IMR-90 (cell line): Measurements from ENCODE around the gene FOXL3. TPM values are rescaled to one million over a fixed set of nuclear protein-coding genes. Genes with fewer than 3 reads are reported as not detected.

Source experiments
- ATAC-seq: fragments of 200-7000 bp; cut with Tn5 transposase; 2 replicates; pipeline ENCODE4 v1.9.1; 2020; ENCODE audit warnings: low read depth, mild to moderate bottlenecking, moderate library complexity
- BruUV-seq: library from RNA; stranded (reverse); fragments of 400-500 nt; replicated peaks from 2 replicates; lab custom pipeline; 2021; lab: Mats Ljungman, UMichigan
- CTCF ChIA-PET: fragments of 300-600 bp; formaldehyde crosslinking; extraction: SDS; loops from one replicate; lab custom pipeline; 2021; ENCODE audit warnings: antibody characterized with exemption; lab: Yijun Ruan, JAX
- POLR2A ChIA-PET: fragments of 300-600 bp; sonication (Branson Sonifier 250); formaldehyde crosslinking; loops from one replicate; lab custom pipeline; 2022; ENCODE audit warnings: antibody characterized with exemption; ENCODE audit not compliant: unreplicated experiment; lab: Charles Lee
- DNase-seq: peaks from one replicate; pipeline ENCODE4 v3.0.0; 2013
- H2AFZ ChIP-seq: replicated peaks from 2 replicates; pipeline ENCODE3; 2013; ENCODE audit warnings: low read length, mild to moderate bottlenecking; ENCODE audit not compliant: poor library complexity
- H2AK5ac ChIP-seq: 2 replicates; pipeline ENCODE4 v1.6.1; 2013; ENCODE audit warnings: low read depth, low read length, inconsistent platforms
- H2AK9ac ChIP-seq: replicated peaks from 2 replicates; pipeline ENCODE3; 2013; ENCODE audit warnings: mild to moderate bottlenecking, low read depth, low read length, moderate library complexity; ENCODE audit not compliant: poor library complexity
- H2BK120ac ChIP-seq: 2 replicates; pipeline ENCODE4 v1.6.1; 2013; ENCODE audit warnings: low read depth, low read length, inconsistent platforms
- H2BK15ac ChIP-seq: 3 replicates; pipeline ENCODE4 v1.6.1; 2013; ENCODE audit warnings: low read depth, low read length, inconsistent platforms
- H2BK20ac ChIP-seq: 2 replicates; pipeline ENCODE4 v1.6.1; 2013; ENCODE audit warnings: low read depth, mild to moderate bottlenecking, inconsistent platforms, low read length, moderate library complexity
- H2BK5ac ChIP-seq: 2 replicates; pipeline ENCODE4 v1.6.1; 2013; ENCODE audit warnings: mild to moderate bottlenecking, low read depth, low read length, inconsistent platforms; ENCODE audit not compliant: poor library complexity, severe bottlenecking
- H3K14ac ChIP-seq: replicated peaks from 2 replicates; pipeline ENCODE4 v1.6.1; 2013; ENCODE audit warnings: low read depth, low read length, inconsistent platforms
- H3K18ac ChIP-seq: 2 replicates; pipeline ENCODE4 v1.6.1; 2013; ENCODE audit warnings: low read depth, low read length, control low read depth
- H3K23ac ChIP-seq: 2 replicates; pipeline ENCODE4 v1.6.1; 2013; ENCODE audit warnings: low read depth, low read length, inconsistent platforms
- H3K27ac ChIP-seq: 2 replicates; pipeline ENCODE4 v1.5.1; 2013; ENCODE audit warnings: mild to moderate bottlenecking, control low read depth, low read length; ENCODE audit not compliant: insufficient read depth
- H3K27me3 ChIP-seq: 2 replicates; pipeline ENCODE4 v1.6.1; 2013; ENCODE audit warnings: low read length; ENCODE audit not compliant: control insufficient read depth, insufficient read depth
- H3K36me3 ChIP-seq: 2 replicates; pipeline ENCODE4 v1.6.1; 2013; ENCODE audit warnings: low read length, mixed read lengths; ENCODE audit not compliant: control insufficient read depth, insufficient read depth
- H3K4ac ChIP-seq: 2 replicates; pipeline ENCODE4 v1.6.1; 2013; ENCODE audit warnings: low read depth, low read length, inconsistent platforms
- H3K4me1 ChIP-seq: 2 replicates; pipeline ENCODE4 v1.6.1; 2013; ENCODE audit warnings: low read length, mixed read lengths; ENCODE audit not compliant: control insufficient read depth, insufficient read depth
- H3K4me2 ChIP-seq: 2 replicates; pipeline ENCODE4 v1.6.1; 2013; ENCODE audit warnings: low read depth, mild to moderate bottlenecking, control low read depth, low read length, moderate library complexity
- H3K4me3 ChIP-seq: 2 replicates; pipeline ENCODE4 v1.5.1; 2013; ENCODE audit warnings: low read depth, mild to moderate bottlenecking, control low read depth, low read length, moderate library complexity; ENCODE audit not compliant: insufficient read depth
- H3K56ac ChIP-seq: 2 replicates; pipeline ENCODE4 v1.6.1; 2013; ENCODE audit warnings: low read length, inconsistent platforms; ENCODE audit not compliant: insufficient read depth; ENCODE audit errors: extremely low read depth
- H3K79me1 ChIP-seq, 2 experiments: 2 replicates each; pipeline ENCODE4 v1.6.1; 2013; ENCODE audit warnings: low read length in 2 of 2, inconsistent platforms in 1 of 2, low read depth in 1 of 2
- H3K9ac ChIP-seq: 2 replicates; pipeline ENCODE4 v1.6.1; 2013; ENCODE audit warnings: low read depth, low read length, control low read depth
- H3K9me1 ChIP-seq: 2 replicates; pipeline ENCODE4 v1.6.1; 2013; ENCODE audit warnings: low read length, inconsistent platforms; ENCODE audit not compliant: insufficient read depth
- H3K9me3 ChIP-seq: 2 replicates; pipeline ENCODE4 v1.6.1; 2013; ENCODE audit warnings: low read length; ENCODE audit not compliant: control insufficient read depth, insufficient read depth
- H4K20me1 ChIP-seq: 2 replicates; pipeline ENCODE4 v1.6.1; 2013; ENCODE audit warnings: low read length, inconsistent platforms; ENCODE audit not compliant: insufficient read depth
- H4K5ac ChIP-seq: 2 replicates; pipeline ENCODE4 v1.6.1; 2013; ENCODE audit warnings: mild to moderate bottlenecking, low read depth, low read length, control low read depth
- H4K8ac ChIP-seq, 2 experiments: 2 replicates each; pipeline ENCODE4 v1.6.1; 2013; ENCODE audit warnings: low read depth in 2 of 2, low read length in 2 of 2, control low read depth in 1 of 2, inconsistent platforms in 1 of 2
- H4K91ac ChIP-seq: 2 replicates; pipeline ENCODE4 v1.6.1; 2013; ENCODE audit warnings: low read depth, low read length, inconsistent platforms; ENCODE audit not compliant: insufficient read depth
- BHLHE40 ChIP-seq: fragments of 150-350 bp; IDR thresholded peaks from 2 replicates; pipeline ENCODE4 v1.6.1; 2016; ENCODE audit warnings: mild to moderate bottlenecking, low read depth, low read length
- CEBPB ChIP-seq: IDR thresholded peaks from 2 replicates; pipeline ENCODE4 v1.6.1; 2012; ENCODE audit warnings: low read depth, low read length, improper control_type of control experiment
- CHD1 ChIP-seq: IDR thresholded peaks from 2 replicates; pipeline ENCODE4 v1.6.1; 2012; ENCODE audit warnings: low read depth, low read length, improper control_type of control experiment
- CTCF ChIP-seq: conservative IDR thresholded peaks from 2 replicates; pipeline ENCODE4 v1.5.1; 2012; ENCODE audit warnings: mild to moderate bottlenecking, low read depth, low read length, improper control_type of control experiment
- ELK1 ChIP-seq: fragments of 150-350 bp; IDR thresholded peaks from 2 replicates; pipeline ENCODE4 v1.6.1; 2016; ENCODE audit warnings: low read depth, mild to moderate bottlenecking, low read length, moderate library complexity, borderline replicate concordance
- FOS ChIP-seq: fragments of 150-350 bp; IDR thresholded peaks from 2 replicates; pipeline ENCODE4 v1.6.1; 2016; ENCODE audit warnings: low read depth, low read length
- MAFK ChIP-seq: IDR thresholded peaks from 2 replicates; pipeline ENCODE4 v1.6.1; 2012; ENCODE audit warnings: low read depth, low read length, improper control_type of control experiment
- MAZ ChIP-seq: IDR thresholded peaks from 2 replicates; pipeline ENCODE4 v1.6.1; 2012; ENCODE audit warnings: low read depth, mild to moderate bottlenecking, low read length, improper control_type of control experiment, moderate library complexity, borderline replicate concordance
- MXI1 ChIP-seq: IDR thresholded peaks from 2 replicates; pipeline ENCODE4 v1.6.1; 2012; ENCODE audit warnings: low read depth, mild to moderate bottlenecking, low read length, moderate library complexity, borderline replicate concordance
- NFE2L2 ChIP-seq: fragments of 150-350 bp; IDR thresholded peaks from 2 replicates; pipeline ENCODE4 v1.6.1; 2016; ENCODE audit warnings: low read depth, mild to moderate bottlenecking, low read length
- POLR2A ChIP-seq: IDR thresholded peaks from 2 replicates; pipeline ENCODE4 v1.6.1; 2012; ENCODE audit warnings: mild to moderate bottlenecking, low read depth, low read length
- RAD21 ChIP-seq: IDR thresholded peaks from 2 replicates; pipeline ENCODE4 v1.6.1; 2012; ENCODE audit warnings: low read length, improper control_type of control experiment
- RCOR1 ChIP-seq: IDR thresholded peaks from 2 replicates; pipeline ENCODE4 v1.6.1; 2012; ENCODE audit warnings: mild to moderate bottlenecking, low read length, improper control_type of control experiment; ENCODE audit not compliant: insufficient replicate concordance
- RFX5 ChIP-seq: IDR thresholded peaks from 2 replicates; pipeline ENCODE4 v1.8.0; 2012; ENCODE audit warnings: low read depth, mild to moderate bottlenecking, low read length, moderate library complexity
- SMC3 ChIP-seq: fragments of 150-350 bp; IDR thresholded peaks from 2 replicates; pipeline ENCODE4 v1.6.1; 2016; ENCODE audit warnings: low read depth, mild to moderate bottlenecking, antibody characterized with exemption, low read length, moderate library complexity
- USF2 ChIP-seq: fragments of 150-350 bp; IDR thresholded peaks from 2 replicates; pipeline ENCODE4 v1.6.1; 2017; ENCODE audit warnings: mild to moderate bottlenecking, antibody characterized with exemption, low read length, low read depth
- WGBS, 2 experiments: methylation state at CpG; one replicate each; pipeline versions ENCODE4 v1.1.5 to v1.1.7; 2013; ENCODE audit warnings: missing lambda C conversion rate in 2 of 2; ENCODE audit not compliant: insufficient read length in 1 of 2; ENCODE audit errors: extremely low coverage in 2 of 2; 5-methylcytosine and 5-hydroxymethylcytosine counted together
- dilution Hi-C: fragments of 300-500 bp; cut with HindIII; formaldehyde crosslinking; loops from one replicate; pipeline ENCODE4 v1.14.3; 2018; ENCODE audit warnings: low sequenced_read_pairs; ENCODE audit not compliant: unreplicated experiment
- in situ Hi-C: fragments of 300-500 bp; cut with MboI; formaldehyde crosslinking; loops from 3 replicates; pipeline ENCODE4 v1.14.3; 2019; ENCODE audit warnings: low sequenced_read_pairs, inconsistent platforms, mixed read lengths
- intact Hi-C: fragments of 100-400 bp; cut with micrococcal nuclease; formaldehyde crosslinking; loops from 2 replicates; pipeline ENCODE4 v1.10.0; 2022
- polyA plus RNA-seq, 3 experiments: library from polyadenylated mRNA; depleted of rRNA; stranded (reverse); fragments of >200 nt; gene quantifications; 2 replicates each; pipeline ENCODE4 v1.2.3, GENCODE V29; 2012; ENCODE audit warnings: low replicate concordance in 1 of 3
- total RNA-seq: library from RNA; depleted of rRNA; stranded (reverse); fragments of >200 nt; gene quantifications from 2 replicates; pipeline ENCODE4 v1.2.3, GENCODE V29; 2012

Gene FOXL3
- total and polyA plus RNA-seq, 2 of the 4 experiments (the other 2 are of a cell fraction): not detected

GRCh38 chr7:245574-246295, 44.2 kb upstream of the FOXL3 start:
- no peak overlapping the region for H4K91ac ChIP-seq
- dilution Hi-C loops: no loop called here
- no peak overlapping the region for H3K4ac ChIP-seq
- no TSS peak for BruUV-seq
- H2AK9ac ChIP-seq: peak overlapping the region; percentile 42
- H3K4me1 ChIP-seq: peaks cover under 1% of the 10 kb centered on the region; the same call in 1 of the 2 replicates
- WGBS, 2 experiments: 99% methylated on average over 18 of the region's 36 CpGs; no CpG with 5 or more reads in 1 of the 2 experiments
- H2BK20ac ChIP-seq: no peak overlapping the region
- H3K4me2 ChIP-seq: no peak overlapping the region
- H3K56ac ChIP-seq: no peak overlapping the region
- TF ChIP-seq SMC3 (no peak), MAZ (no peak), MAFK (no peak), MXI1 (no peak), BHLHE40 (no peak), CHD1 (no peak), CEBPB (no peak), RAD21 (no peak), RFX5 (no peak), USF2 (no peak), FOS (no peak), RCOR1 (no peak), ELK1 (no peak), POLR2A (no peak), CTCF (no peak), NFE2L2 (no peak)
- peaks cover 79% of the 10 kb centered on the region for H3K36me3 ChIP-seq
- no peak overlapping the region for H2AK5ac ChIP-seq
- H2BK15ac ChIP-seq: no peak overlapping the region
- H4K8ac ChIP-seq: no peak overlapping the region
- no peaks in the 10 kb centered on the region for H3K9me3 ChIP-seq
- H2BK120ac ChIP-seq: no peak overlapping the region
- H2BK5ac ChIP-seq: no peak overlapping the region
- H2AFZ ChIP-seq: no peak overlapping the region
- no peak overlapping the region for H4K5ac ChIP-seq
- peaks cover 8% of the 10 kb centered on the region for H3K9me1 ChIP-seq
- H4K20me1 ChIP-seq: peaks cover 33% of the 10 kb centered on the region
- ATAC-seq (no peak), DNase-seq (no peak)
- ChIA-PET CTCF (no interaction called here), POLR2A (no interaction called here)
- no peak overlapping the region for H3K18ac ChIP-seq
- no peaks in the 10 kb centered on the region for H3K27me3 ChIP-seq
- peaks cover 21 to 37% of the 10 kb centered on the region in 2 experiments for H3K79me1 ChIP-seq
- H3K27ac ChIP-seq: no peak overlapping the region
- H3K4me3 ChIP-seq: no peak overlapping the region
- H3K14ac ChIP-seq: no peak overlapping the region
- H3K23ac ChIP-seq: no peak overlapping the region
- H3K9ac ChIP-seq: no peak overlapping the region
- intact Hi-C loops: no loop called here
- in situ Hi-C loops: no loop called here
